HT1080 (cell line): ENCODE results near the gene C1orf116. TPM values are rescaled to one million over a fixed set of nuclear protein-coding genes. Genes with fewer than 3 reads are reported as not detected.
A peak's percentile ranks its signal among the peaks of the same experiment; 100 is the strongest.
"Not testable (repeated sequence)": the region's sequence is repeated elsewhere in the genome, so short reads cannot be mapped to it uniquely, and the experiment has no call there.

Experiments
- DNase-seq: peaks from one replicate; pipeline ENCODE4 v3.0.0-alpha.2; 2015; ENCODE audit warnings: low read depth
- total RNA-seq: library from RNA; depleted of rRNA; stranded (reverse); fragments of >200 nt; shearing (Covaris generic); gene quantifications from 2 replicates; pipeline ENCODE4 v1.2.3, GENCODE V29; 2014

The C1orf116 gene
- total RNA-seq, 1 experiment from 2014 or later, result 0.59 TPM

DNA sequence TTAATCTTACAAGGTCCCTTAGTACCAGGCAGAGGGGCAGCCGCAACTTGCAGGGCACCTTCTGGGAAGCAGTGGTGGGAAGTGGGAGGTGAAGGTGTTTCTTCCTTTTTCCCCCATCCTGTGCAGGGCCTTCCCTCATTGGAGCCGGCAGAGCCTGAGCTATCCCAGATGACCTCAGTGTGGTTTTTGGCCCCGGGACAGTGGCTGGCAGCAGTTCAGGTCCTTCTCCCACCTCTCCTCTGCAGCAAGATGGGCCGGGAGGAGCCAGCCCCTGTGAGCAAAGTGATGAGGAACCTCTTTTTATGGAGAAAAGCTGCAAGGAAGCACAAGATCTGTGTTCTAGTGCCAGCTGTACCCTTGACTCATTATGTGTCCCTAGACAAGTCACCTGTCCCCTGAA lies 27.3 kb upstream of the C1orf116 start:
- no peak for DNase-seq

GRCh38 chr1:207058878-207059867 lies 26.6 kb upstream of the C1orf116 start:
- DNase-seq, result no peak

GRCh38 chr1:207058252-207058651 lies 25.7 kb upstream of the C1orf116 start:
- no peak for DNase-seq

DNA sequence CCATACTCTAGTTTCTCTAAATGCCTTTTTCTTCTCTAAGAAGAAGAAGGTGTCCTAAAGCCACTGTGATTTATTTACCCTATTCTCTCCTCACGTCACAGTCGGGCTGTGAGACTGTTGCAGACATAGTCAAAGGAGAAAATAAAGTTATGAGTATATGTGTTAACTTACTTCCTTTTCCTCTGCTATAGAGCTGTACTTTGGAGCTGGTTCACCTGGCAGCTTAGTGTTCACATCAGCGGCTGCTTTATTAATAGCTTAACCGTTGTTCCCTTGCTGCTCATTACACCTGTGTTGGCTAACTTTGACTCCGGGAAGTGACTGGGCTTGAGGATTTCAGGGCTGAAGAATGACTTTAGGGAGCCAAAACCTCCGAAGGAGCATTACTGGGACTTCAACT lies 24.1 kb upstream of the C1orf116 start:
- no peak for DNase-seq

DNA sequence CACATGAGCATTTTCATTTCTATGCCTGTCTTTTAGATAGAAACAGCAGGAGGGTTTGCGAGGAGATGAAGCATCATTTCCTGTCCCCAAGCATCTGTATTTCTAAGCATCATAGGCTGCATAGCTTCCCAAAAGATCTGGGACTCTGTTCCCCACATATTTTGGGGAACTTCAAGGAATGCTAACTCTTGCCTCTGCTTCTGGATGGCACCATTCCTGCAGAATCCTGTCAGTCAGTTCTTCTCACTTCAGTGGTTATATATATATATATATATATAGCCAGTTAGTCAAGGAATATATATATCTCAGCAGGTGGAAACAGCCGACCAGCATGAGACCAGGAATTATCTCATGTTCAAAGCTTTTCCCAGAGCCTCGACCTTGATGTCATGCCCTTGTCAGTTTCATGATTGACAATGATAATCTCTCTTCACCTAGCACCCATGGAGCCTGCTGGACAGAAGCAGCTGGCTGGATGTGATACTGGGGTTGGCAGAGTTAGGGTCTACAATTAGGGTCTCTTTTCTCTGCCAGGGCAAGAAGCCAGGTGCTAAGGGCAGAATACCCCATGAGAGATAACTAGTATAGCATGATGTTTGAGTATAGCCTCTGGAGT lies 22.9 kb upstream of the C1orf116 start:
- DNase-seq, result no peak

- DNase-seq, result no peak
Measured at GRCh38 chr1:207054491-207054890, 21.9 kb upstream of the C1orf116 start.

DNA sequence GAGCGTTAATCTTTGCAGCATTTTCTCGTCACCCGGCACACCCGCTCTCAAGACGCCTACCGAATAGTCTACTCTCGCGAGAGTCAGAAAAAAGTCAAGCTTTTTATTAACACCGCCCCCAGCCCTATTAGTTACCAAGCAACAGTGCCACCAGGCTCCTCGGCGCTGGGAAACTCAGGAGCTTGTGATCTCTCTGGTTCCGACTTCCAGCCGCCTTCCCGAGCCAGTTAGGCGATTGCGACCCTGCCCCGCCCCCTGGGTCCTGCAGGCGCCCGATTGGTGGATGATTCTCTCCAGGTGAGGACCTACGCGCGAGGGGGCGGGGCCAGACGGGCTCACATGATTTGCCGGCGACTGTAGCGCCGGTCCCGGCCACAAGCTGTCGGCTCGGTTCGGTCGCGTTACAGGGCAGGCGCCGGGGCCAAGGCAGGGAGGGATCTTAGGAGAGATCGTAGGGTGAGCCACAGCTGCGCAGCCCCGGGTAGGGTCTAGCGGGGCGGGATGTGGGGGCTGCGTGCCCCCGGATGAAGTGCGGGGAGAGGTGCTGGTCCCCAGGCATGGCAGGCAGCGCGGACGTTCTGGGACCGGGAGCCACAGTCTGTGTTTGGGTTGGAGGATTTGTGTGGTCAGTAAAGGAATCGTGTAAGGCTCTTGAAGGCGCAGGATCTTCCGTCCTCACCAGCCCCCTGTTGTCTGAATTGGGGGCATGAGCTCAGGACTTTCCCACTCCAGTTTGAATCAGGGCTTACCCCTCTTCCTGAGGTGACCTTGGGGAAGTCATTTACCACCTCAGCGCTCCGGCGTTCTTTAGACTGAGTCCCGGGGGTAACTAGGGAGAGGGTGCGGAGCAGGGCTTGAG lies 20.6 kb upstream of the C1orf116 start, which contains the start of gene PFKFB2:
Gene PFKFB2, plus strand, starts transcription at position 365 of the 859 bp plus-strand sequence. CDS start 1,443 bp downstream, outside the sequence.
- no peak for DNase-seq

DNA sequence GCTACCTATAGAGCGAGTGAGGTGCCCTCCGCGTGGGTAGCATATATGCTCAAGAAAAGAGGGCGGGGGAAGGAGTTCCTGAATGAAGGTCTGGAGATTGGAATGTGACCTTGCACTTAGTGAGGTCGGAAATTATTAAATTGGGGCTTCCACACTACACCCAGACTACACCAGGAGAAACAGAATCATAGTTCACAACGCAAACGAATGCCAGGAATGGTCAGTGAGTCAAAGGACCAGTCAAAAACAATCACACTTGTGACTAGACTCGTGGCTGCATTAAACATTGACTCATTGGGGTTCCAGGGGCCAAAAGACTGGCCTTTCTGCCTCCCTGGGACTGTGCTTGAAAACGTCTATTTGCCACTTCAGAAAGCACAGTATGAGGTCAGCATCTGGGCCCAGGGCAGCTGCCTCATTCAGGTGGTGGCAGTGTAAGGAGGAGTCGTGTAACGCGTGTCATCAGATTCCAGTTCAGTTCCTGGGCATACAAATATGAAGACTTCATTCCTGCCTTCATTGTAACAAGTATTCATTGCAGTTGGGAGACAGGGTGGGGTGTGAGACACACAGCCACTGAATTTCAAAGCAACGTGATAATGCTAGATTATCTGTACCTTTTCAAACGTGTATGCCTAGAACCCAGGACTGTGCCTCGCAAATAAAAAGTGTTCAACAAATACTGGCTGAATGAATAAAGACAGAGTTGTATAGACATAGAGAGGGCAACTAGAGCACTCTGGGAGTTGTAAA lies 18.8 kb upstream of the C1orf116 start, which contains the start of gene YOD1:
Gene YOD1, minus strand, starts transcription at position 18 of the 753 bp plus-strand sequence. CDS start 178 bp downstream, outside the sequence.
- DNase-seq, result peak; percentile 75

- peak; percentile 87 for DNase-seq
Measured at GRCh38 chr1:207050480-207051190, 18.1 kb upstream of the C1orf116 start.

DNA sequence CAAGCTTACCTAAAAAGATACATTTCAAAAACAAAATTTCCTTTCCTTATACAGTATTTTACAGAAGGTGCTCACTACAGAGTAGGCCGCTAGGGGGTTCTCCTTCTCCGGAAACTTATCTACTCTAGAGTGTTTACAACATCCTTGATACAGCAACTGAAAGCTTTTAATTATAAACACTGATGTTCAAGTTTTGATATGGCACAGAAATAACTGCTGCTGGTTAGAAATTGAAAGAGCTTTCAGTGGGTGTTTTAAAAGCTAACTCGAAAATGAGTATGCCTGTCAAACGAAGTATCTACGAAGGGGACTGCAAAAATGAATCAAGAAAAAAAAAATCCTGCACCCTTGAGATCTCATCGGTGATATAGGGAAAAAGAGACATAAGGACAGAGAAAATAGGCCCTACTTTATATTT lies 17.4 kb upstream of the C1orf116 start:
- DNase-seq, result peak; percentile 36

GRCh38 chr1:207049514-207049913 lies 17.0 kb upstream of the C1orf116 start:
- DNase-seq, result no peak

DNA sequence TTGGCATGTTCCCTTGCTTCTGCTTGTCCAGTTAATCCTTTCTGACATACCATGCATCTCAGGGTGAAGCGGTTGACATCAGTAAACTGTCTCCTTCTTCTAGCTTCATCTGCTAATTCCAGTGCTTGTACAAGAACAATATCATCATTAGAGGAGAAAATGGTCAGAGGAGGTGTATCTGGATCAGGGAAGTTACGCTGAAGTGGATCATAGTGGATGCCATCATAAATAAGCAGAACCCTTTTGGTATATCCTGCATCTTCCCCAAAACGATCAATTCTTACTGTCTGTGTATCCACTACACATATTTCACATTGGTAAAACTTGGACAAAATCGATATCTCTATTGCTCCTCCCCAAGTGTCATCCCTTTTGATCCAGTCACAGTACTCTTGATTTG lies 16.5 kb upstream of the C1orf116 start:
- no peak for DNase-seq

DNA sequence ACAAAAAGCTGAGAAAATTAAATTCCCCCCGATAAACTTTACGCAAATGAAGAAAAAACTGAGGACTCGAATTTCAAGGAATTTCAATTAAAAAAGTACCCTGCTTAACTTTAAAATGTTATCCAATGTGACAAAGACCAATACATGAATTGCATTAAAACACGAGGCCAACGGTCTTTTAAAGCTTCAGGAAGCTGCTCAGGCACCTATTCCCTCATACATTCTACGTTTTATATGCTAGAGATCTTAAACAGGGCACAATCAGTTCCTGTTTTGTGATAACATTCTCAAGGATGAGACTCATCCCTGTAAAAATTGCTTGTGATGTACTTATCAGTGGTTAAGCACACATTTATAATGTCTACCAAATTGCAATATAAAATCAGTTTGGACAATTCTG lies 15.5 kb upstream of the C1orf116 start:
- no peak for DNase-seq

DNA sequence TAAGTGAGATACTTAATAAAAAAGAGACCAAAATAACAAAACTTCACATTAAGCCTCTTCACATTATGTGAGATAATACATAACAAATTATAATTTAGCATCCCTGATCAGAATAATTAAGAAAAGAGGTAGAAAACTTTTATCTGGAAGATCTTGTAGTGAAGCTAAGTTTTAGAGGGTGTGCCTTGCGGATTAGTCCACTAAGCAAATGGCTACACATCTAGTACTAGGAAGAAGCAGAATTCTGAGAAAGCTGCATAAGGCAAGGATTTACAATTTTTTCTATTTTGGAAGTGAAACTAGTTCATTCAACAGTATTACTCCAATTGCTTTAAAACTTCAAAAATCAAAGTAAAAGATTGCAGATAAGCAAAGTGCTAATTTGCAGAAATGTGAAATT lies 14.9 kb upstream of the C1orf116 start:
- DNase-seq, result no peak

GRCh38 chr1:207045453-207045852 lies 12.9 kb upstream of the C1orf116 start:
- DNase-seq, result no peak

DNA sequence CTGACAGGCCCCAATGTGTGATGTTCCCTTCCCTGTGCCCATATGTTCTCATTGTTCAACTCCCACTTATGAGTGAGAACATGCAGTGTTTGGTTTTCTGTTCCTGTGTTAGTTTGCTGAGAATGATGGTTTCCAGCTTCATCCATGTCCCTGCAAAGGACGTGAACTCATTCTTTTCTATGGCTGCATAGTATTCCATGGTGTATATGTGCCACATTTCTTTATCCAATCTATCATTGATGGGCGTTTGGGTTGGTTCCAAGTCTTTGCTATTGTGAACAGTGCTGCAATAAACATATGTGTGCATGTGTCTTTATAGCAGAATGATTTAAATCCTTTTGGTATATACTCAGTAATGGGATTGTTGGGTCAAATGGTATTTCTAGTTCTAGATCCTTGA lies 8.8 kb upstream of the C1orf116 start:
- DNase-seq, result not testable (repeated sequence)

DNA sequence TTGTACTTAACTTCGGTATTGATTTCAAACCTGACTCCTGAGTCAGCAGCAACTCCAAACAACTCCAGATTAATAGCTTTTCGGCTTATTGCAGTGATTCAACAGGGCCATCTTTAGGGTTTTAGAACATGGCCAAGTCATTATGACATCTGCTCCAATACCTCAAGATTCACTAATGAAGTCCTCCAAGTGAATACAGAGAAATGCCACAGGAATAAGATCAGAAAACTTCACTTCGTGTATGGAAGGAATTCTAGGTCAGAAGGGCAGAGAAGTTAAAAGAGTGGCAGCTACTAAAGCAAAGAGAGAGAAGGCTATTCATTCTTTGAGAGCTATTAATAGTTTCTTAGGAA lies 7.6 kb upstream of the C1orf116 start:
- DNase-seq, result no peak

DNA sequence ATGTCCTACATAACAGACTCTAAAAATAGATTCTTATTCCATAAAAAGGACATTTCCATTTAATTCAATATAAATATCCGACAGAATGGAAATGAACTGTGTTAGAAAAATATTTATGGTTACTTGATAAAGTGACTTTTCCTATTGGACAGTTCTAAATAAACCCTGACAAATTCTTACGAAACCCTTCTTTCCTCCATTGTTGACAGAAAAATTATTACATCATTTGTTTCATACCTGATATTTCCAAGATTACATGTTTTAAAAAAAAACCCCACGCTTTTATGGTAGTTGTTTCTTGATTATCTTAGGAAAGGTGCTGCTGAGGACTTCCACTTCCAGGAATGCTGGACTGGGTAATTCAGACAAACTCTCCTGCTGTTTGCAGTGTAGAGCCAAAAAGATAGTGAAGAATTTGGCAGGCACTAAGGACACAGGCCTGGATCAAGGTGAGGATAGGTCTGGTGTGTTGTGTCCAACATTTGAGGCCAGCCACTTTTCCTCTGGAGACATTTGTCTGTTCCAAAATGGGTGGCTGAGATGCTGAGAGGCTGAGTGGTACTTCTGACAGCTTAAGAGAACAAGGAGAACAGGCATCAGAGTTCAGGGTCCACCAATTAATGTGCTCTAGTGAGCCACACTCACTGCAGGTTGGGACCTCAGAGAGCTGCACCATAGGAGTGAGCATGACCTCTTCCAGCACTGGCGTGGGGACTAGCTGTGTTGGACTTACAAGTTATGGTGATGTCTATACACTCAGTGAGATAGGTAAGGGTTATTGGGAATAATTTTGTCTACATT lies 7.0 kb upstream of the C1orf116 start:
- no peak for DNase-seq

- no peak for DNase-seq
Measured at GRCh38 chr1:207036865-207037264, 4.3 kb upstream of the C1orf116 start.
